Measurements from ENCODE around the gene FLT3LG.
A peak's percentile ranks its signal among the peaks of the same experiment; 100 is the strongest.
"Not testable (repeated sequence)": the region's sequence is repeated elsewhere in the genome, so short reads cannot be mapped to it uniquely, and the experiment has no call there.

The FLT3LG gene

GRCh38 chr19:49465371-49465770, 8.6 kb upstream of the FLT3LG start:
- DNase-seq (ENCODE audit: extremely low read depth, low read depth) = no peak
- TF ChIP-seq CTCF (IDR thresholded peaks at IDR 0.05; ENCODE audit: low read depth, low read length) = no peak

GRCh38 chr19:49468199-49468598, 5.8 kb upstream of the FLT3LG start:
- no peak for TF ChIP-seq CTCF (IDR thresholded peaks at IDR 0.05; ENCODE audit: low read depth, low read length)
- DNase-seq (ENCODE audit: extremely low read depth, low read depth) = no peak

- no peak for DNase-seq (ENCODE audit: extremely low read depth, low read depth)
- TF ChIP-seq CTCF (IDR thresholded peaks at IDR 0.05; ENCODE audit: low read depth, low read length) = no peak
These were observed 5.1 kb upstream of the FLT3LG start for GRCh38 chr19:49468746-49469447.

- no peak for DNase-seq (ENCODE audit: extremely low read depth, low read depth)
These were observed 4.0 kb upstream of the FLT3LG start for GRCh38 chr19:49469828-49470614.

GRCh38 chr19:49470615-49470978, 3.4 kb upstream of the FLT3LG start:
- no peak for DNase-seq (ENCODE audit: extremely low read depth, low read depth)
- TF ChIP-seq CTCF (IDR thresholded peaks at IDR 0.05; ENCODE audit: low read depth, low read length) = no peak

More at GRCh38 chr19:49469828-49470614, 4.0 kb upstream of the FLT3LG start:
- TF ChIP-seq CTCF (IDR thresholded peaks at IDR 0.05; ENCODE audit: low read depth, low read length) = peak; percentile 16

- no peak for DNase-seq (ENCODE audit: extremely low read depth, low read depth)
- TF ChIP-seq CTCF (IDR thresholded peaks at IDR 0.05; ENCODE audit: low read depth, low read length) = no peak
These were observed 1.1 kb upstream of the FLT3LG start for GRCh38 chr19:49472936-49473335.

GRCh38 chr19:49473501-49473867, 531 bp upstream of the FLT3LG start:
- not testable (repeated sequence) for DNase-seq (ENCODE audit: extremely low read depth, low read depth)

Measured in AG09319 (cell line).